ENCODE results near the gene OR11H7. TPM values are rescaled to one million over a fixed set of nuclear protein-coding genes. Genes with fewer than 3 reads are reported as not detected.

Gene OR11H7
- total RNA-seq, 2 experiments from 2014 or later = not detected

Other genes with a start within 250 kb of the OR11H7 start
- gene OR4Q2, start 226.8 kb upstream of the OR11H7 start, total RNA-seq = not detected
- not detected for gene OR4K14, start 209.7 kb upstream of the OR11H7 start, total RNA-seq
- not detected for gene OR4K13, start 192.9 kb upstream of the OR11H7 start, total RNA-seq
- gene OR4L1, start 168.9 kb upstream of the OR11H7 start, total RNA-seq = not detected
- gene OR4K17, start 118.2 kb upstream of the OR11H7 start, total RNA-seq = not detected
- not detected for gene OR4N5, start 90.2 kb upstream of the OR11H7 start, total RNA-seq
- gene OR11G2, start 38.1 kb upstream of the OR11H7 start, total RNA-seq = not detected
- gene OR11H6, start 5.3 kb upstream of the OR11H7 start, total RNA-seq = not detected
- not detected for gene OR11H4, start 10.3 kb downstream of the OR11H7 start, total RNA-seq
- 10 to 100 TPM; 21.8 to 22.0 TPM for gene TTC5, start 77.0 kb downstream of the OR11H7 start, total RNA-seq
- 10 to 100 TPM; 35.3 to 38.3 TPM for gene CCNB1IP1, start 104.3 kb downstream of the OR11H7 start, total RNA-seq
- 10 to 100 TPM; 29.7 to 32.3 TPM for gene PARP2, start 114.7 kb downstream of the OR11H7 start, total RNA-seq
- 10 to 100 TPM; 34.6 to 48.7 TPM for gene TEP1, start 184.5 kb downstream of the OR11H7 start, total RNA-seq
- 1 to 10 TPM; 2.4 to 2.7 TPM for gene KLHL33, start 207.2 kb downstream of the OR11H7 start, total RNA-seq
- 10 to 100 TPM; 51.8 to 56.6 TPM for gene OSGEP, start 225.8 kb downstream of the OR11H7 start, total RNA-seq
- 100 to 1,000 TPM; 135 to 142 TPM for gene APEX1, start 226.2 kb downstream of the OR11H7 start, total RNA-seq
- 10 to 100 TPM; 31.3 to 31.6 TPM for gene PIP4P1, start 232.5 kb downstream of the OR11H7 start, total RNA-seq
- gene PNP, start 240.4 kb downstream of the OR11H7 start, total RNA-seq = 100 to 1,000 TPM; 211 to 216 TPM

Measured in activated CD8-positive, alpha-beta T cell treated with anti-CD3 and anti-CD28 coated beads, Interleukin-2, amount 10 ng/mL, durations not matched to agents 7 days and 5 days (primary cell).